Right renal pelvis (tissue), 4 donors: ENCODE results near the gene HINT1. TPM values are rescaled to one million over a fixed set of nuclear protein-coding genes. Genes with fewer than 3 reads are reported as not detected.
"Not testable (repeated sequence)": the region's sequence is repeated elsewhere in the genome, so short reads cannot be mapped to it uniquely, and the experiment has no call there.

Experiments
- DNase-seq, 4 donors: peaks; one replicate each; pipeline ENCODE4 v3.0.0-alpha.2; 2013; ENCODE audit warnings: low read depth in 4 of 4, low spot score in 3 of 4, missing footprints in 1 of 4
- polyA plus RNA-seq, 4 donors: library from polyadenylated mRNA; unstranded; fragments of 120-200 nt; gene quantifications; one replicate each; pipeline ENCODE4 v1.2.1, GENCODE V29; 2013; ENCODE audit not compliant: insufficient read length in 4 of 4

Gene HINT1
- polyA plus RNA-seq, result 100 to 1,000 TPM; 381 to 446 (median 426) TPM

- peak; percentile 85 to 89 (median 86) for DNase-seq
Measured at GRCh38 chr5:131165119-131165727, at the start of gene HINT1. HINT1 (minus strand) TSS chr5:131165256; CDS start chr5:131165205, 51 bp downstream.

- no peak for DNase-seq
Measured at GRCh38 chr5:131214609-131215227, 49.7 kb upstream of the HINT1 start.

- DNase-seq, result no peak
Measured at GRCh38 chr5:131212471-131213021, 47.5 kb upstream of the HINT1 start.

- no peak for DNase-seq
Measured at GRCh38 chr5:131211669-131212068, 46.6 kb upstream of the HINT1 start.

GRCh38 chr5:131210151-131210510 is 45.1 kb upstream of the HINT1 start:
- DNase-seq, result no peak

GRCh38 chr5:131209506-131210150 is 44.6 kb upstream of the HINT1 start:
- DNase-seq, result peak in 2 of 4 donors; percentile 7 to 19

GRCh38 chr5:131209175-131209505 is 44.1 kb upstream of the HINT1 start:
- DNase-seq, result no peak

GRCh38 chr5:131206772-131207171 is 41.7 kb upstream of the HINT1 start:
- no peak for DNase-seq

- no peak for DNase-seq
Measured at GRCh38 chr5:131206061-131206460, 41.0 kb upstream of the HINT1 start.

GRCh38 chr5:131204964-131205363 is 39.9 kb upstream of the HINT1 start:
- no peak for DNase-seq

- no peak for DNase-seq
Measured at GRCh38 chr5:131200560-131200959, 35.5 kb upstream of the HINT1 start.

GRCh38 chr5:131198625-131199024 is 33.6 kb upstream of the HINT1 start:
- DNase-seq, result no peak

- no peak for DNase-seq
Measured at GRCh38 chr5:131196331-131196730, 31.3 kb upstream of the HINT1 start.

GRCh38 chr5:131195696-131196095 is 30.6 kb upstream of the HINT1 start:
- DNase-seq, result no peak

- DNase-seq, result no peak
Measured at GRCh38 chr5:131194725-131195124, 29.7 kb upstream of the HINT1 start.

- not testable (repeated sequence) for DNase-seq
Measured at GRCh38 chr5:131193897-131194296, 28.8 kb upstream of the HINT1 start.

- DNase-seq, result no peak
Measured at GRCh38 chr5:131193106-131193505, 28.1 kb upstream of the HINT1 start.

GRCh38 chr5:131186561-131187256 is 21.7 kb upstream of the HINT1 start:
- DNase-seq, result no peak

GRCh38 chr5:131185523-131186104 is 20.6 kb upstream of the HINT1 start:
- DNase-seq, result no peak

- no peak for DNase-seq
Measured at GRCh38 chr5:131182839-131183238, 17.8 kb upstream of the HINT1 start.

GRCh38 chr5:131180407-131180806 is 15.4 kb upstream of the HINT1 start:
- no peak for DNase-seq
